LNCAP (cell line): ENCODE measurements around the gene RNF112.

Experiments
- TF ChIP-seq, protein P1 (sequence below): fragments of 450-650 bp; IDR thresholded peaks from 2 replicates; pipeline ENCODE4 v1.5.1; 2017; ENCODE audit warnings: mild to moderate bottlenecking

Gene RNF112

DNA sequence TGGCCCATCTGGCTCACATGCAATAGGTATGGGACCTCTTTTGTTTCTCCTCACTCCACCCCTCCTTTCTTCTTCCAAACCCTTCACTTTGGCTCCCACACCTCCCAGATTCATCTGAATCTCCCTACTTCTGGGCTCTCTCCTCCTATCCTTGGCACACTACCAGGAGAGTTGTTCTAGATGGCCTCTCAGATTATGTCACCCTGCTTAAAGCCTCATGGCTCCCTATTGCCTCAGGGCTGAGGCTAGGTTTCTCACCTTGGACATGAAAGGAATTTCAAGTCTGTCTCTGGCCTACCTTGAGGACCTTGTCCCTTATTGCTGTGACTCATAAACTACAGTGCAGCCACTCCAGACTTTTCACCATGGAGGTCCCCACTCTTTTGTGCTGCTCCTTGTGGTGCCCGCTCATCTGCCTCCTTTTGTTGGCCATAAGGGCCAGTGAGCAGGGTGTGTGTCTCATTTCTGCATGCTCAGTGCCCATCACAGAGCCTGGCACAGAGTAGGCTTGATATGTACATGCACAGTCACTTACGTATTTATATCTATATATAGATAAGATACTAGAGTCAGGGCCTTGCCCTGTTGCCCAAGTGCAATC is 23.0 kb upstream of the RNF112 start:
- TF ChIP-seq, protein P1, sequence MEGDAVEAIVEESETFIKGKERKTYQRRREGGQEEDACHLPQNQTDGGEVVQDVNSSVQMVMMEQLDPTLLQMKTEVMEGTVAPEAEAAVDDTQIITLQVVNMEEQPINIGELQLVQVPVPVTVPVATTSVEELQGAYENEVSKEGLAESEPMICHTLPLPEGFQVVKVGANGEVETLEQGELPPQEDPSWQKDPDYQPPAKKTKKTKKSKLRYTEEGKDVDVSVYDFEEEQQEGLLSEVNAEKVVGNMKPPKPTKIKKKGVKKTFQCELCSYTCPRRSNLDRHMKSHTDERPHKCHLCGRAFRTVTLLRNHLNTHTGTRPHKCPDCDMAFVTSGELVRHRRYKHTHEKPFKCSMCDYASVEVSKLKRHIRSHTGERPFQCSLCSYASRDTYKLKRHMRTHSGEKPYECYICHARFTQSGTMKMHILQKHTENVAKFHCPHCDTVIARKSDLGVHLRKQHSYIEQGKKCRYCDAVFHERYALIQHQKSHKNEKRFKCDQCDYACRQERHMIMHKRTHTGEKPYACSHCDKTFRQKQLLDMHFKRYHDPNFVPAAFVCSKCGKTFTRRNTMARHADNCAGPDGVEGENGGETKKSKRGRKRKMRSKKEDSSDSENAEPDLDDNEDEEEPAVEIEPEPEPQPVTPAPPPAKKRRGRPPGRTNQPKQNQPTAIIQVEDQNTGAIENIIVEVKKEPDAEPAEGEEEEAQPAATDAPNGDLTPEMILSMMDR, result no peak

DNA sequence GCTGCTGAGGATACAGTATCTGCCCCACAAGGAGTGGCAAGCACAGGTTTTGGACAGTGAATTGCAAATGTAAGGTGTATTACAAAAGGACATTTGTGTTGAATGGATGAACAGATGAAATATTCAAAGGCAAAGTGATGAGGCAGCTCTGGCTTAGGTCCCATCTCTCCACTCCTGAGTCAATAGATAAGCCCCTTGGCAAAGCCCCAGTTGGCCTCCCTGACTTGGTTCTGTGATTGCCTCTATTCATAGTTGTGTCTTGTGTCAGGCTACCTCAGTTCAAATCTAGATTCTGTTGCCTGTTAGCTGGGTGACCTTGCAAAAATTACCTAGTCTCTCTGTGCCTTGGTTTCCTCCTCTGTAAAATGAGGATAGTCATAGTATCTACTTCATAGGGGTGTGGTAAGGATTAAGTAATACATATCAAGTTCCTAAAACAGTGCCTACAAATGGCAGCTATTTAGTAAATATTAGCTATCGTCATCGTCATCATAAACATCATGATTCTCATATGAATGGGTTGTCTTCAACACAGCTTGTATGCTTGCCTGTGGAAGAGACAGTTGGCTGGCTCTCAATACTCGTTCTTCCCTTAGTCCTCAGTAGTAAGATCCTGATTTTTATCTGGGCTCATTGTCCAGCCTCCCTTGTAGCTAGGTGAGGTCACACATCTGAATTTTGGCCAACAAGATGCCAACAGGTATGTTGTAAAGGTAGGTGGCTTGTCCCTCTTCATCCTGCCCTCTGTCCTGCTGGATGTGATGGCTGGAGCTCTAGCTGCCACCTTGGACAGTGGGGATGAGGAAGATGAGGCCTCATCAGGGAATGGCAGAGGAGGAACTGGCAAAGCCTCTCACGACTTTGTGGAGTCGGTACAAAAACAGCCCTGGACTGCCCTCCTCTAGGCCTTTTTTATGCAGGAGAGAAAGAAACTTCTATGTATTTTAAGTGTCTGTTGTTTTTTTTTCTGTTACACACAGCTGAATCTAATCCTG is 21.9 kb upstream of the RNF112 start:
- TF ChIP-seq, protein P1, result no peak

DNA sequence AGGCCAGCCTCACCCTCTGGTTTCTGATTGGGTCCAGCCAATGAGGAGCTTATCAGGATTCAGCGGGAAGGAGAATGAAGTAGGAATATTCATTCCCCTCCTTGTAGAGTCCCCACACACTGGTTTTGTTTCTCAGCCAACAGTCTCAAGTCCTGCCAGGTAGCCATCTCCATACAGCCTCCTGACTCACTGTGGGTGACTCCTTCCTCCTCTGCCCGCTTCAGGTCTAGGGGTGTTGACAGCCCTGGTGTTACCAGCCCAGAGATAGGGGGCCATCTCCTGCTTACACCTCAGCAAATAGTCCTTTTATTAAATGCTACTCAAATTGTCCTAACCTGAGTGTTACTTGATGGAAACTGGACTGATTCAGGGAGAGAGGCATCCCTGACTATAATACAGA is 20.1 kb upstream of the RNF112 start:
- TF ChIP-seq, protein P1, result no peak

DNA sequence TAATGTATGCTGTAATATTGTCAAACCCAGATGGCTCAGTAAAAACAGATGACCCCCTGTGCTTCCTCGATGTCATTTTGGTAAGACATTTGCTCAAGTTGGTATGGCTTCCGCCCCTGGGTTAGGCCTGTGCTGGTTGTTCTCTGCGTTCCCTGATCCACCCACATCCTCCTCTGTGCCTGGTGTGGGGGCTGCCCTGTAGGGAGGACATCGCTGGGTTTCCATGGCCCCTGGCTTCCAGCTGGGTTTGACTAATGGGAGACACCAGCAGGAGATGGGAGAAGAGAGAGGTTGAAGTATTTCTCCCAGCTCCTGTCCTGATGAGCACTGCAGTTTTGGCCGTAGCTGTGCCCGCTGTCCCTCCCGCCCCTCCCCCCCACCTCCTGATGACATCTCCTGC is 19.6 kb upstream of the RNF112 start:
- TF ChIP-seq, protein P1, result no peak

DNA sequence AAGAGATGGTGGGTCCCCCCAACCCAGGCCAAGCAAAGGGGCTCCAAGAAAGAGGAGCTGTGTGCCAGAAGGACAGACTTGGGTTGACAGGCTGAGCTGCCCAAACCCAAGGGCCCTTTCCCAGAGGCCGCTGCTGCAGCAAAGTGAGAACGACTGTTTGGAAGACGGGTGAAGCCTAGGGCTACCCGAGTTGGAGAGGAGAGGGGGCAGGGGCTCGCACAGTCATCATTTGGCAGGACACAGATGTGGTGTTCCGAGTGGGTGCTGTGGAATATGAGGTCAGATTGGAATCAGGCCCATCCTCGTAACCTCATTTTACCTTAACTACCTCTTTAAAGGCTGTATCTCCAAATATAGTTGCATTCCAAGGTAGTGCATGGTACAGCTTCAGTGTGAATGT is 18.7 kb upstream of the RNF112 start:
- TF ChIP-seq, protein P1, result no peak

DNA sequence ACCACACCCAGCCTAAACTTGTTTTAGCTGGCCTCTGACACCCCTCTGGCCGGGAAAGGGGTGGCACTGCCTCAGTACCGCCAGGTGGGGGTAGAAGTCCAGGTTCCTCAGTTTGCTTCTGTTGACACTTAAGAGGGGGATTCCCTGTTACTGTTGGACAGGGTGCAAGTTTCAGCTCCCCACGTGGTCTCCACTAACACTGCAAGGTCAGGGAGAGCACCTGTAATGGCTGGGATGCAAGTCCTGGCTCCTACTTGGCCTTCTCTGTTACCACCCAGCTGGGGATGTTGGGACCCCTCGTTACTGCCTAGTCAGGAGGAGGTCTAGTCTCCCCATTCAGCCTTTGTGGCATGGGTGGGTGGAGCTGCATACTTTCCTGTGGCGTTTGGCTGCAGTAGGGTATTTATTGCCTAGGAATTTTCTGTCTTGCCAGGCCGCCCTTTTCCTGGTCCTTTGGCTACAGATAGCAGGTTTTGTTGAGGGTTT is 13.4 kb upstream of the RNF112 start:
- TF ChIP-seq, protein P1, result no peak

DNA sequence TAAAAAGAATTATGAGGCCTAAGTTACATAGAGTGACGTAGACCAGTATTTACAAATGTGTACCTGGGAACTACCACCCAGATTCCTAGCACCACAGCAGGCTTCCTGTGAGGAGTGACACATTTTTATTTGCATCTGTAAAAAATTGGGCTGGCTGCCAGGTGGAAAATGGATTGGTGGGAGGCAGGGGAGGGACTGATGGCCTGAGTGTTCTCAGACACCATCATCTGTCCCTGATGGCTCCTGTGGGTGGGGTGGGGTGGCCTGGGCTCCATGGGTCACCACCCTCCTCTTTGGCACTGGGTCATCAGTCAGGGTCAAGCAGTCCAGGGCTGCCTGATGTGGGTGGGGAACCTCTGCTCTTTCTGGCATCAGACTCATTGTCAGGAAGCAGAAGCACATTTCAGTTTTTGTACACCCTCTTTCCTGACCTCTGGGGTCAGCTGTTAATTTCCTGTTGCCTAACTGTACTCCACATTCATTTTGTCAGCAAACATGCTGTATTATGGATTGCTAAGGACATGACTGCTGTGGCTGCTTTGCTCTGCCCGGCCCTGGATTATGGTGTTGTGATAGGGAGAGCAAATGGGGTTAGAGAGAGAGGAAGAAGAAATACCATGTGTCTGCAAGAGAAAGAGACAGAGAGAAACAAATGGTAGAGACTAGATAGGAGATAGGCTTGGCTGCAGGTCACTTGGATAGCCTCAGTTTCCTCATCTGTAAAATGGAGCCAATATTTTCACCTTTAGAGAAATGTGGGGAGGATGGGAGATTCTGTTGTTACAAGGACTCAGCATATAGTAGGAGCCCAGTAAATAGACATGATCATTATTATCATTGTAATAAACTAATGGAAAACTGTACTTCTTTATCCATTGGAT is 12.5 kb upstream of the RNF112 start:
- TF ChIP-seq, protein P1, result no peak
